GM18861 (cell line): Measurements from ENCODE around the gene HOXD8.

Experiments used
- ATAC-seq: cut with Tn5 transposase; IDR thresholded peaks from one replicate; pipeline ENCODE4 v1.9.1; 2021; ENCODE audit not compliant: unreplicated experiment

HOXD8 gene

GRCh38 chr2:176145085-176145969 lies 15.8 kb downstream of the HOXD8 start:
- ATAC-seq, result no peak

GRCh38 chr2:176146101-176146500 lies 16.6 kb downstream of the HOXD8 start:
- ATAC-seq, result no peak

GRCh38 chr2:176146645-176147044 lies 17.1 kb downstream of the HOXD8 start:
- ATAC-seq, result no peak

GRCh38 chr2:176147210-176147799 lies 17.8 kb downstream of the HOXD8 start:
- no peak for ATAC-seq

GRCh38 chr2:176147800-176148496 lies 18.4 kb downstream of the HOXD8 start:
- no peak for ATAC-seq

GRCh38 chr2:176148751-176149421 lies 19.4 kb downstream of the HOXD8 start:
- ATAC-seq, result no peak

- no peak for ATAC-seq
These were observed 20.0 kb downstream of the HOXD8 start for GRCh38 chr2:176149481-176149938.

GRCh38 chr2:176149939-176150583 lies 20.6 kb downstream of the HOXD8 start:
- ATAC-seq, result no peak

GRCh38 chr2:176150584-176151441 lies 21.3 kb downstream of the HOXD8 start:
- no peak for ATAC-seq

- no peak for ATAC-seq
These were observed 22.2 kb downstream of the HOXD8 start, which contains the start of gene HOXD4 for GRCh38 chr2:176151442-176152287. HOXD4 (plus strand) TSS chr2:176151550; CDS start chr2:176151634, 84 bp downstream.

GRCh38 chr2:176152350-176153181 lies 23.1 kb downstream of the HOXD8 start:
- ATAC-seq, result no peak

- ATAC-seq, result no peak
These were observed 25.2 kb downstream of the HOXD8 start for GRCh38 chr2:176154576-176155252.

GRCh38 chr2:176155356-176156044 lies 26.0 kb downstream of the HOXD8 start:
- ATAC-seq, result no peak

GRCh38 chr2:176156301-176156806 lies 26.8 kb downstream of the HOXD8 start:
- no peak for ATAC-seq

GRCh38 chr2:176156807-176157498 lies 27.4 kb downstream of the HOXD8 start, which contains the start of gene HOXD3:
HOXD3 (plus strand) TSS chr2:176157307; CDS start chr2:176169115, 11,808 bp downstream.
- ATAC-seq, result no peak
